OCI-LY7 (cell line): Measurements from ENCODE around the gene NPAS2.

ENCODE experiments used
- EZH2phosphoT487 ChIP-seq: fragments of 200-600 bp; sonication (generic); IDR thresholded peaks from 2 replicates; pipeline ENCODE4 v1.6.1; 2018; ENCODE audit warnings: low read depth, borderline replicate concordance, mild to moderate bottlenecking, mixed run types, antibody characterized with exemption, low read length, moderate library complexity, mixed read lengths
- TF ChIP-seq, protein P1 (sequence below): fragments of 200-600 bp; sonication (generic); conservative IDR thresholded peaks from 2 replicates; pipeline ENCODE4 v1.5.1; 2014; ENCODE audit warnings: mild to moderate bottlenecking, antibody characterized with exemption, low read length, moderate library complexity, mixed read lengths

DNA sequence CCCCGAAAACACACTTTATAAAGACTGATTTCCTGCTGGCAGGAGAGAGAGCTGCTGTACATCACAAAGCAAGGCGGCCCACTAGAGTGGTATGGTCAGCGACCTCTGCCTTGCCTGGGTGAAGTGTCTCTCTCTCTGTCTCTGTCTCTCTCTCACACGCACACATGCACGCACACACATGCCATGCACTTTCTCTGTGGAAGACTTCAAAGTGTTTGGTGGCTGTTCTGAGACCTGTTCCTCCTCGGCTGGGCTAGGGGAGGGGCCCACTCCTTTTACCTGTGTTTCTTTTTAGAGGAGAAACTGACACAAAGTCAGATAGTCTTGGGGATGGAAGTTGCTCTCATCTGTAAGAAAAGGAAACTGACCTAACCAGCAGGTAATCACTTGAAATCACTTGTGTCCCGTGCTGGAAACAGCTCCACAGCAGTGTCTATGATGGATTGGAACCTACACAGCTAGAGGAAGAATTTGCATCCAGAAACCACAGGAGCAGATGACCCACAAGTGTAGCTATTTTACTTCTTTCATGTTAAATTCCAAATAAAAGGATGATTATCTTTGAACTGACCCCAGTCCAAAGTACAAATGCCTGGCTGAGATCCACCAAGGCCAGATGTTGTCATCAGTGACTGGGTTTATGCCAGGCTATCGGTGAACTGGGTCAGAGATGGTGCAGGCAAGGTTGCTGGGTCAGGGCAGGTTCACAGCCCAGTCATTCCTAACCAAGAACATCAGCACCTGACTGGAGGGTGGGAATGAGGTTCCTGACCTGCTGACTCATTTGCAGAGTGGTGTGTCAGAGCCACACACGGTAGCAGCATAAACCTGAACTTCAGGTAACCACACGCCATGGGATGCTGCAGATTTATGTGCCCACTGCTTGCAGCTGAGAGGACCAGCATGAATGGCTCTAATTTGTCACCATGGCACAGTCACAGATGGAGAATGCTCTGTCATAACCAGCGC is 63.0 kb downstream of the NPAS2 start:
- TF ChIP-seq, protein P1, sequence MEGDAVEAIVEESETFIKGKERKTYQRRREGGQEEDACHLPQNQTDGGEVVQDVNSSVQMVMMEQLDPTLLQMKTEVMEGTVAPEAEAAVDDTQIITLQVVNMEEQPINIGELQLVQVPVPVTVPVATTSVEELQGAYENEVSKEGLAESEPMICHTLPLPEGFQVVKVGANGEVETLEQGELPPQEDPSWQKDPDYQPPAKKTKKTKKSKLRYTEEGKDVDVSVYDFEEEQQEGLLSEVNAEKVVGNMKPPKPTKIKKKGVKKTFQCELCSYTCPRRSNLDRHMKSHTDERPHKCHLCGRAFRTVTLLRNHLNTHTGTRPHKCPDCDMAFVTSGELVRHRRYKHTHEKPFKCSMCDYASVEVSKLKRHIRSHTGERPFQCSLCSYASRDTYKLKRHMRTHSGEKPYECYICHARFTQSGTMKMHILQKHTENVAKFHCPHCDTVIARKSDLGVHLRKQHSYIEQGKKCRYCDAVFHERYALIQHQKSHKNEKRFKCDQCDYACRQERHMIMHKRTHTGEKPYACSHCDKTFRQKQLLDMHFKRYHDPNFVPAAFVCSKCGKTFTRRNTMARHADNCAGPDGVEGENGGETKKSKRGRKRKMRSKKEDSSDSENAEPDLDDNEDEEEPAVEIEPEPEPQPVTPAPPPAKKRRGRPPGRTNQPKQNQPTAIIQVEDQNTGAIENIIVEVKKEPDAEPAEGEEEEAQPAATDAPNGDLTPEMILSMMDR = no peak
- TF ChIP-seq EZH2phosphoT487 = no peak
